GM19240 (cell line): Measurements from ENCODE around the gene OR1F1.
"Not testable (repeated sequence)": the region's sequence is repeated elsewhere in the genome, so short reads cannot be mapped to it uniquely, and the experiment has no call there.

Source experiments
- DNase-seq: peaks from one replicate; pipeline ENCODE4 v3.0.0; 2011; ENCODE audit warnings: low spot score; ENCODE audit not compliant: insufficient read length

Gene OR1F1

DNA sequence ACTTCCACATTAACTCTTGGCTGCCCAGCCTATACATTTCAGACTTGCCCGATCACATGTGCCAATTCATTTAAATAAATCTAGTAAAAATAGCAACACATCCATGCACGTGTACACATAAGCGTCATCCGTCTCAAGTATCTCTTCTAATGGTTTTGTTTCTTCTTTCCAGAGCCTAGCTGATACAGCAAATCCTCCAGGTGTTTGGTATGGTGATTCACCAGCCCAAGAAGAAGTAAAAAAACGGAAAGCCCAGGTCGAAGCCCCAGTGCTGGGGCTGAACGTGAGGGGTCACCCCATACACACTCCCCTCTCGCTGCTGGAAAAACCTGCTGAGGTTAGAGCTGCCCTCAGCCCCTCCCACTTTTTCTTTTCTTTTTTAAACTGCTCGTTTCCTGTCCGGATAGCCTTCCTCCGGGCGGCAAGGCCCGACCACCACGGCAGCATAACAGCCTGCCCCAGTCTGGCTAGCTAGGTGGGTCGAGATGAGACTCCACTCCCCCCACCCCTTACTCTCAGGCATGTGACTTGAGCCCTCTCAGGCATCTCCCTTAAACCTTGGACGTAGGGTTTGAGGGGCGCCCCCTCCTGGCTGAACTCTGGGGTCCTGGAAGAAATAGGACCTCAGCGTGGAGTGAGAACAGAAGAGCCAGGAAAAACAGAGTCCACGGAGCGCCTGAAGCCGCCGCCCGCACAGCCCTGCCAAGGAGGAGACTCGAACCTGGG, 13.9 kb upstream of the OR1F1 start:
- DNase-seq: no peak

DNA sequence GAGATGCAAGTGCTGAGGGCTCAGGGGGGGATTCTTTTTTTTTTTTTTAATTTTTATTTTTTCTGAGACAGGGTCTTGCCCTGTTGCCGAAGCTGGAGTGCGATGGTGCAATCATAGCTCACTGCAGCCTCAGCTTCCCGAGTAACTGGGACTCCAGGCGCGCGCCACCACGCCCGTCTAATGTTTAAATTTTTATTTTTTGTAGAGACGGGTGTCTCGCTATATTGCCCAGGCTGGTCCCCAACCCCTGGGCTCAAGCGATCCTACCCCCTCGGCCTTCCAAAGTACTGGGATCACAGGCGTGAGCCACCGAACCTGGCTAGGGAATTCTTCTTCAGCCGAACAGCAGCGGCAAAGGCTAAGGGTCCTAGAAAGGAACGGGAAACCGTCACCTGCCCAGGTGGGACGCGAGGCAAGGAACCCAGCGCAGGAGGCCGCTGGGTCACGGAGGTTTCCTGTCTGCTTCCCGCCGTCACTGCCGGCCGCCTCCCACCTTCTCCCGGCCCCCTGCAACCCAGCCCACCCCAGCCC, 13.3 kb upstream of the OR1F1 start:
- DNase-seq: no peak

DNA sequence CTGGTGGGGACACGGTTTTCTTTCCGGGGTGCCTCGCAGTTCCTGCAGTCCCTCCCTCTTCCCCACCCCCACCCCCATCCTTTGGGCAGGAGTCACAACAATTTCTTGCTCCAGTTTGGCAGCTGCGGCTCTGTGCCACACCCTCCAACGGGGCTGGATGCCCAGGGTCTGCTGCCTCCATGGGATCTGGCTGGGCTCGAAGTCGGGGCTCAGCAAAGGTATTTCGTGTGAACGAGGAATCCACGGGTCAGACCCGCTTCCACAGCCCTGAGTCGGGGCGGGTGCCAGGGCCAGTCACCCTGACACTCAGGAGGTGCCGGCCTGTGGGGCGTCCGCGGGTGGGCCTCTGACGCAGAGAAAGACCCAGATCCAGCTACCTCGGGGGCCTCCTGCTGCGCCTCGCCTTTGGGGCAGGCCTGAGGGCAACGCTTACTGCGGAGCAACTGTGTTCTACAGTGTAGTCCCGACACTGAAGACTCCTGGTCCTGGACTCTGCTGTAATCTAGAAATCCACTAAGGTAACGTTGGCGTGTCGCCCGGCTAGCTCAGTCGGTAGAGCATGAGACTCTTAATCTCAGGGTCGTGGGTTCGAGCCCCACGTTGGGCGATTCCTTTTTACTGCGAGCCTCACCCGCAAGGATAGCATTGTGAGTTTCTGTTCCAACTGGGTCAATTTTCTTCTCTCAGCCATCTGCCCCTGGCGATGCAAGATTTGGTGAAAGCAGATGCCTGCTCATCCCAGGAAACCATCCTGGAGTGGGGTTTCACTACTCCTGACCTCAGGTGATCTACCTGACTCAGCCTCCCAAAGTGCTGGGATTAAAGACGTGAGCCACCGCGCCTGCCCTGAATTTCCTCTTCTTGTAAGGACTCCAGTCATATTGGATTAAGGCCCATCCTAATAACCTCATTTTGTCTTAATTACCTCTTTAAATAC, 12.6 kb upstream of the OR1F1 start:
- DNase-seq: no peak

DNA sequence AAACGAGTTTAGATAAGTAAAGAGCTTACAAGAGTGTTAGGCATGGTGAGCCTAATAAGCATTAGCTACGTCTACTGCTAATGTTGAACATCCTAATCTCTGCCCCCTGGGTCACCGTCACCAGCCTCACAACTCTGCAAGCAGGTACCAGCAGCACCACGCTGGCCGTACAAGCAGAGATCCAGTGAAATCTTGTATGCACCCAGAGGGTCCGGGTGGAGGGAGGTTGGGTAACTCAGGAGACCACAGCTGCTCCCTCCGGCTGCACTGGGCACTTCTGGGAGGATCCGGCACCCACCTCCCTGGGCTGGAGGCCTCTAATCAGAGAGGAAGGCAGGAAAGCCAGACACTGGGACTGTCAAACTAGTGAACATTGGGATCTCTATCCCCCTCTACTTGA, 8.4 kb upstream of the OR1F1 start:
- no peak for DNase-seq

DNA sequence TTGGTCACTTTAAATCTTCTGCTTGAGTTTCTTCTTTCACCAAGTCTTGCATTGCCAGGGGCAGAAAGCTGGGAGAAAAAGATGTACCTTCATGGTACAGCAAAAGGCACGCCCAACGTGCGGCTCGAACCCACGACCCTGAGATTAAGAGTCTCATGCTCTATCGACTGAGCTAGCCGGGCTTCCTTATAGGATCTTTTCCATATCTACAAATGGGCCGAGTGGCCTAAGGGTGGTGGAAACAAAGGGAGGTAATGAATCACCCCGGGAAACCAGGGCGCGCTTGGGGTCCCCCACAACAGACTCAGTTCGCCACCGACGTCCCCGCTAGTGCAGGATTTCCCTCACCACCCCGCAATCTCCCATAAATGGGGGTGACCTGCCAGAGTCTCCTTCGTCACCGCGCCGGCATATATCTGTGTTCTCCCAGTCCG, 7.5 kb upstream of the OR1F1 start:
- DNase-seq: no peak

DNA sequence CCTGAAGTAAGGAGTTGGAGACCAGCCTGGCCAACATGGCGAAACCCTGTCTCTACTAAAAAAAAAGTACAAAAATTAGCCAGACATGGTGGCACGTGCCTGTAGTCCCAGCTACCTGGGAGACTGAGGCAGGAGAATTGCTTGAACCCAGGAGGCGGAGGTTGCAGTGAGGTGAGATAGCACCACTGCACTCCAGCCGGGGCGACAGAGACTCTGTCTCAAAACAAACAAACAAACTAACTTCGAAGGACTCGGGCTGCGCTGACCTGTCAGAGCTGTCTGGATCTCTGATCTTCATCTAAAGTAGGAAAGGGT, 5.8 kb upstream of the OR1F1 start:
- DNase-seq: not testable (repeated sequence)

DNA sequence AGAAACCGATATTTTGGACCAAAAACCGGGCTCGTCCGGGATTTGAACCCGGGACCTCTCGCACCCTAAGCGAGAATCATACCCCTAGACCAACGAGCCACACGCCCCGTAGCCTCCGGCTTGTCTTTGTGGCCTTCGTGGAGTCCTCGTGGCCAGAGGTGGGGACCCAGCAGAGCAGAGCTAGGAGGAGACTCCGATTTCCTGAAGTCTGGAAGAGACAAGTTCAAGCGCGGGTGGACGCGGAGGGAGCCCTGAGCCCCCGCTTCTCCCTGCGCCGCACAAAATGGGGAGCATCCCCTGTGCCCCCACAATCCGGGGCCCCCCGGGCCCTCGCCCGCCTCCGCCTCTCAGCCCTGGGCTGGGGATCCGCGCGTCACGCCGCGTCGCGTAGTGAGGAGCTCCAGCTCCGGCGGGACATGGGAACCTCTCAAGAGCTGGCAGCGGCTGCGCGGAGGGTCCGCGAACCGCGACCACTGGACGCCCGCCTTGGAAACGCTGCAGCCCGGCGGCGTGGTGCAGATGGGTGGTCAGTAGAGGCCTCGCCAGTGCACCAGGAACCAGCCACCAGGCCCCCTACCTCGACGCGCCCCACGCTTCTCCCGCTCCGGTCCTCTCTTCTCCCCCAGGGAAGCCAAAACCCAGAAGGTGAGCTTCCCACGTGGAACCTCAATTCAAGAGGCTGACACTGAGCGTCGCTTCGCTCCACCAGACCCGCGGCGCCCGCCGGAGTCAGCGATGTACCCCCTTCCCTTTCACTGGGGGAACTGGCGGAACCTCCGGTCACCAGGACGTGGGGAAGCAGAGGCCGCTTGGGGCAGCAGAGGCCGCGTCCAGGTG, 5.2 kb upstream of the OR1F1 start:
- no peak for DNase-seq

DNA sequence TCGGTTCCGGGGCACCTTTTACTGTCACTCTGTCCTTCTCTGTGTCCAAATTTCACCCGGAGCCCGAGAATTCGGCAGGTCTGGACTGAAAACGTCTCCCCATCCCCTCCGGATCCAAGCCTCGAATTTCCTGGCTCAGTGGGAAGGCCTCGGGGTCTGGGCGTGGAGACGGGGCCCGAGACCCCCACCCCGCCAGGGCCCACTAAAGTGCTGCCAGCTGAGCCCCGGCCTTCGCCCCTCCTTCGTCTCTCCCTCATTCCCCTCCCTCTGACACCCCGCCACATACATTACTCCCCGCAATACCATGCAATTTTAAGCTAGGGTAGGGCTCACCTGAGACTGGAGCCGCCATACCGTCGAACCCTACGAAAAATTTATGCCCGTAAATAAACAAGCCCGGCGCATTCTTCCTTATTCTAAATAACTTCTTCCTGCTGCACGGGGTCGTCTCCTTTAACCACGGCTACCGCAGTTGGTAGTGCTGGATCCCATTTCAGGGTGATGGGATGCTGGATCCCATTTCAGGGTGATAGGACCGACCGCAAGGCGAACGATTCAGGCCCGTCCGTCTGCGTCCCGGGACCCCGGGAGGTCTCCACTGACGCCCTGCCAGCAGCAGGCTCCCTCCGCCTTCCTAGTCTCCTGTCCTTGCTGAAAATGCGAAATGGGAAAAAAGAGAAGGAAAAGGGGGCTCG, 4.4 kb upstream of the OR1F1 start:
- DNase-seq: no peak

DNA sequence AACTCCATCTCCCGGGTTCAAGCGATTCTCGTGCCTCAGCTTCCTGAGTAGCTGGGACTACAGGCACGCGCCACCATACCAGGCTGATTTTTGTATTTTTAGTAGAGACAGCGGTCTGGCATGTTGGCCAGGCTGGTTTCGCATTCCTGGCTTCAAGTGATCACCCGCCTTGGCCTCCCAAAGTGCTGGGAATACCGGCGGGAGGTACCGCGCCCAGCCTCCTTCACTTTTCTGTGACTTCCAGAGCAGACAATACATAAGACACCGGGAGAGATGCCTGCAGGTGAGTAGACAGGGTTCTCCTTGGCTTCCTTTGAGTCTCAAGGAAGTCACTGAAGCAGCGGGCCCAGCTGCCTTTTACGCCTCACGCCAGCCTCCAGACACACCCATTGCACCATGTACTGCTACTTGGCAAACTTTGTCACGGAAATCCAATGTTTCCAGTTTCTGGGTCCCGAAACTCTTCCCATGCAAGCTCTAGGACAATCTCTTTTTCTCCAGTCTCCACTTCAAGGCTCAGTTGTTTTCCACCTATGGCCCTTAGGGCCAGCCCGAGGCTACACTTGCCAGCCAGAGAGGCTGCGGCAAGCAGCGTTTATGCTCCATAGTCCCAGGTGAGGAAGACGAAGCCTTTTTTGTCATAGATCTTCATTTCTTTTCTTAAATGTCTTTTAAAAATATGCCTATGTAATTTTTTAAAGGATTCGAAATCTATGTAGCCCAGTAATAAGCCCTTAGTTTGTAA, 886 bp upstream of the OR1F1 start:
- no peak for DNase-seq

DNA sequence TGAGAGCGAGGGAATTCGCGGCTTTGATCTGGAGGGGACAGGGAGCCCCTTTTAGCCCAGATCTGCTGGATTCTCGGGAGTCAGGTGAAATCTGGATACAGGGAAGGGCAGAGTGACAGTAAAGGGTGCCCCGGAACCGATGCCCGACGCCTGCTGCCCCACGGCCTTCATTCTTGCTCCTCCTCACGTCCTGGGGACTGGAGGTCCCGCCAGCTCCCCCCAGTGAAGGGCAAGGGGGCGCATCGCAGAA, 596 bp downstream of the OR1F1 start:
- DNase-seq: no peak

DNA sequence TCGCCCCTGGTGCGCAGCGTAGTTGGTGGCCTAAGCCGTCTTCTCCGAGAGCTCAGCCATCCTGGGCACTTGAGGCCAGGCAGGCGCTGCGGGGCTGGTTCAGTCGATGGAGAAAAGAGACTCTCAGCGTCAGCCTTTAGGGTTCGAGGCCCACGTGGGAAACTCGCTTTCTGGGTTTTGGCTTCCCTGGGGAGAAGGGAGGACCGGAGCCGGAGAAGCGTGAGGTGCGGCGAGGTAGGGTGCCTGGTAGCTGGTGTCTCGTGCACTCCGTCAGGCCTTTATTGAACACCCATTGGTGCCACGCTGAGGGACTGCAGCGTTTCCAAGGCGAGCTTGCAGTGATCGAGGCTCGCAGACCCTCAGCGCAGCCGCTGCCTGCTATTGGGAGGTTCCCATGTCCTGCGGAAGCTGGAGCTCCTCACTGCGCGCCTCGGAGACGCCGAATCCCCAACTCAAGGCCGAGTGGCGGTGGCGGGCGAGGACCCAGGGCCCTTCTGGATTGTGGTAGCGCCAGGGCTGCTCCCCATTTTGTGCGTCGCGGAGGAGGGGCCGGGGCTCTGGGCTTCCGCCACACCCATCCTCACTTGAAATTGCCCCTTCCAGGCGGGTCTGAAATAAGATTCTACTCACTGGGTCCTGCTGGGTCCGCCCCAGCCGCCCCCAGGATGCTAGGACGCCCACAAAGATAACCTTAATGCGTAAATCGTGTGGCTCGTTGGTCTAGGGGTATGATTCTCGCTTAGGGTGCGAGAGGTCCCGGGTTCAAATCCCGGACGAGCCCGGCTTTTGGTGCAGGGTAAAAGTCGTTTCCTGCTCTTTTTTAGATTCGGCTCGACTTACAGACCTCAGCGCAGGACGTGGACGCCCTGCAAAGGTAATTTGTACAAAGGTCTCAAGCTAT, 1.2 kb downstream of the OR1F1 start:
- no peak for DNase-seq

DNA sequence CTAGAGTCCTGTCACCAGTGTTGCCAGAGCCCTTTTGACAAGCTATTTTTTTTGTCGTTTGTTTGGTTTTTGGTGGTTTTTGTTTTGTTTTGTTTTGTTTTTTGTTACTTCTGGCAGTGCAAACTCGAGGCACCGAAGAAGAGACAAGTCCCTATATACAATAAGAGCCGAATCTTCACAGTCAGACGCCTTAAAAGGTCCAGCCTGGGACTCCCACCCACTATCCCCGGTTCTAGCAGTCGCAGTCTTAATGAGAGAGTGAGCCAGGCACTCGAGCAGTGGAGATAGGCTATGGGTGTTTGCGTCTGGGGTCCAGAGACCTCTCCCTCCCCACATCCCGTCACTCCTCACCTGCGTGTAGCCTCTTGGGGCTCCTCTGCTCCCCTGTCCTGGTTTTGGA, 1.9 kb downstream of the OR1F1 start:
- DNase-seq: no peak

DNA sequence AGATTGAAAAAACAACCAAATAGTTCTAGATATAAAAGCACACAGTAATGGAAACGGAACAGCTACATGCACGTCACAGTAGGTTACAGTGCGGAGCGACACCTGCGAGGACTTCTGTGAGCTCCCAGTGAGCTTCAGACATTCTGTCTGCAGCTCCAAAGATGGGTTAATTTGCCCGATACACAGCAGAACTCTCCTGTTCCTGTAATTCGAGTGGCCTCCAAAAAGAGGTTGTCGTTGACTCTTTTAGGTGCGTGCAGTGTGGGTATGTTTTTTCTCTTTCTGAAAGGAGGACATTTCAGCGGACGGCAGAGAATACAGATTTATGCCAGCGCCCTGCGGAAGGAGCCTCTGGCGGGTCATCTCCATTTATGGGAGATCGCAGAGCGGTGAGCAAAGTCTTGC, 2.9 kb downstream of the OR1F1 start:
- DNase-seq: no peak

DNA sequence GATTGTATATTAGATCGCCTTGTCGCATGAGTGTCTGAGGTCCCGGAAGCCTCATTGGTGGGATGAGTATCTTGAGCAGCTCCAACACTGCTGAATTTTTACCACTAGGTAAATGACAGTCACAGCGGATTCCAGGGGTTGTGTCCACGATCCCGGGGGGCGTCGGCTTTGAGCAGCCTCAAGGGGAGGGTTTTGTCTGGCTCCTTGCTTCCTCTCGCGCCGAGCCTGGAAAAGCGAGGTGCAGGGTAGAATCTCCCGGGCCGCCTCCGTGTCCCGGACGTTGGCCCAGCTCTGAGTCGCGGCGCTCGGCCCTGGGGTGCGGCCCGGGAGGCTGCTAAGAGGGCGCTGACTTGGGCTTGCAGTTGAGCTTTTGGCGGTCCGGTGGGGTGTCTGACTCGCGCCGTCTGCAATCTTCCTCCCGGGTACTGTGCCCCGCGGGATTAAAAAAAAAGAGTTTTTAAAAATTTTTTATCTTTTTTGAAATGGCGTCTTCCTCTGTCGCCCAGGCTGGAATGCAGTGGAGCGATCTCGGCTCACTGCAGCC, 4.5 kb downstream of the OR1F1 start:
- DNase-seq: no peak

DNA sequence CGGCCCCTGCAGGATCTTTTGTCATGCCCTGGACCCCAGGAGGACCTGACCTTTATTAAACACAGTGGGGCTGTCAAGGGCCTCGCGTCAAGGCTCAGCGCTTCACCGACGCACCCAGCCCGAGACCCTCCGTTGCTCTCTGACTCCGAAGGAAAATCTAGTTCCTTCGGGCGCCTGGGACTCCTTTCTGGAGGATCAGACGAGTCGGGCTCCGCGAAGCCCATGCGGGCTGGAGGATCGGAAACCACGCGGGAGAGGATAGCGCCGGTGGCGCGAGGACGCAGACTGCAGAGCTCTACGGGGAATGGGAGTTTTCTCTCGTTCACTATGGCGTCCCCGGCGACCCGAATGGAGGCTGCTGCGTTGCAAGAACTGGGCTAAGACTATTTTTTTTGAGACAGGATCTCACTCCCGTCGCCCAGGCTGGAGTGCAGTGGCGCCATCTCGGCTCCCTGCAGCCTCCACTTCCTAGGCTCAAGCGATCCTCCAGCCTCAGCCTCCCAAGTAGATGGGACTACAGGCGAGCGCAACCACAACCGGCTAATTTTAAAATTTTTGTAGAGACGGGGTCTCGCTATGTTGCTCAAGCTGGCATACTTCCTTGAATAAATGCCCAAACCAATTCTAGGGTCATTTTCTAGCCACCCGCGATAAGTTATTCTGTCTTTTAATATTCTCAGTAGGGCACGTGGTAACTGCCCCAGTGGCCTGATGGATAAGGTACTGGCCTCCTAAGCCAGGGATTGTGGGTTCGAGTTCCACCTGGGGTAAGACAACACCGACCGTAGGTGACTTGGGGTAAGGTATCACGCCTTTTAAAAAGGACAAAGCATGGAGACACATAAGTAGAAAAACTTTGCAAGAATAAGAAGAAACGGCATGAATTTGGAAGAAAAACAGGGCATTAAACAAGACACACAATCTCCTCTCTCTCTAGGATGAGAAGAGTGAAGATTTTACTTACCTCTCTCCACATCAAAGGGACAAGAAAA, 5.5 kb downstream of the OR1F1 start:
- no peak for DNase-seq

DNA sequence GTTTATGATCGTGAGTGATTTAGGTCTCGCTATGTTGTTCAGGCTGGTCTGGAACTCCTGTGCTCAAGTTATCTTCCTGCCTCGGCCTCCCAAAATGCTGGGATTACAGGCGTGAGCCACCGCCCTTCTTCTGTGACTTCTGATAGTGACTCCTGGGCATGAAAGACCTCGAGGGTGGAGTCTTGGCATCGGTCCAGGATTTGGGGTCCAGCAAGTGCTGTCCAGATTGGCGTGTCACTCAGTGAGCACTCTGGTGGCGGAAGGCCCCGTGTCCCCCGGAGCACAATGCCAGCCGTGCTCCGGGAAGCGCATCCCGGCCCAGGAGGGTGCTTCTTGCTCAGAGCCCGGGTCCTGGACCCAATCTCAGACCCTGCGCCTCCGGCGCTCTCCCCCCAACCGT, 6.8 kb downstream of the OR1F1 start:
- no peak for DNase-seq

DNA sequence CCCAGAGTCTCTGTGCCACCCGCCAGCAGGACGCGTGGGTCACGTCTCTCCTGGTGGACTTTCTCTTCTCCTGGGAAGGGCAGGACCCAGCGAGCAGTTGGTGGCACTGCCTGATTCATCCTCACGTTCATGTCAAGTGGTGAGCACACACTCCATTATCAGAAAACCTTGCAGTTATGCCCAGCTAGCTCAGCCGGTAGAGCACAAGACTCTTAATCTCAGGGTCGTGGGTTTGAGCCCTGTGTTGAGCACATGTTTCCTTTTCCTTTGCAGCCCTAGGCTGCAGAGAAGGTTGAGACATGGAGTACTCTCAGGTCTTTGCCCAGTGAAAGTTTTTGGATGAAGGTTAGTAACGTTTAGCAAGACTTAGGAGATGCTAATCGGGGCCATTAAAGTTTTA, 8.0 kb downstream of the OR1F1 start:
- DNase-seq: no peak

DNA sequence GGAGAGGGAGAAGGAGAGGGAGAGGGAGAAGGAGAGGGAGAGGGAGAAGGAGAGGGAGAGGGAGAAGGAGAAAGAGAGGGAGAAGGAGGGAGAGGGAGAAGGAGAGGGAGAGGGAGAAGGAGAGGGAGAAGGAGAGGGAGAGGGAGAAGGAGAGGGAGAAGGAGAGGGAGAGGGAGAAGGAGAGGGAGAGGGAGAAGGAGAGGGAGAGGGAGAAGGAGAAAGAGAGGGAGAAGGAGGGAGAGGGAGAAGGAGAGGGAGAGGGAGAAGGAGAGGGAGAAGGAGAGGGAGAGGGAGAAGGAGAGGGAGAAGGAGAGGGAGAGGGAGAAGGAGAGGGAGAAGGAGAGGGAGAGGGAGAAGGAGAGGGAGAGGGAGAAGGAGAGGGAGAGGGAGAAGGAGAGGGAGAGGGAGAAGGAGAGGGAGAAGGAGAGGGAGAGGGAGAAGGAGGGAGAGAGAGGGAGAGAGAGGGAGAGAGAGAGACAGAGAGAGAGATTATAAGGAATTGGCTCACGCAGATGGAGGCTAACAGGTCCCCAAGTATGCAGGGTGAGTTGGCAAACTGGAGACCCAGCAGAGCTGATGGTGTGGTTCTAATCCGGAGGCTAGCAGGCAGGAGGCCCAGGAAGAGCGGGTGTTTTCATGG, 9.8 kb downstream of the OR1F1 start:
- DNase-seq: not testable (repeated sequence)
